ENCODE measurements around the gene USP37.

The USP37 gene

GRCh38 chr2:218425531-218425930 is 142.6 kb downstream of the USP37 start:
- TF ChIP-seq CTCF (IDR thresholded peaks at IDR 0.05; ENCODE audit: borderline replicate concordance, insufficient read depth, low read depth, low read length), result no peak

GRCh38 chr2:218423584-218423983 is 144.6 kb downstream of the USP37 start:
- no peak for TF ChIP-seq CTCF (IDR thresholded peaks at IDR 0.05; ENCODE audit: borderline replicate concordance, insufficient read depth, low read depth, low read length)
- no peak overlapping the region for H3K4me3 ChIP-seq (ENCODE audit: low read depth, low read length)

More at GRCh38 chr2:218425531-218425930, 142.6 kb downstream of the USP37 start:
- H3K4me3 ChIP-seq (ENCODE audit: low read depth, low read length), result no peak overlapping the region

- H3K4me3 ChIP-seq (ENCODE audit: low read depth, low read length), result no peak overlapping the region
- TF ChIP-seq CTCF (IDR thresholded peaks at IDR 0.05; ENCODE audit: borderline replicate concordance, insufficient read depth, low read depth, low read length), result no peak
These were observed 145.6 kb downstream of the USP37 start for GRCh38 chr2:218422403-218423086.

- no peak for TF ChIP-seq CTCF (IDR thresholded peaks at IDR 0.05; ENCODE audit: borderline replicate concordance, insufficient read depth, low read depth, low read length)
- H3K4me3 ChIP-seq (ENCODE audit: low read depth, low read length), result no peak overlapping the region
These were observed 147.1 kb downstream of the USP37 start for GRCh38 chr2:218421027-218421426.

- H3K4me3 ChIP-seq (ENCODE audit: low read depth, low read length), result no peak overlapping the region
- TF ChIP-seq CTCF (IDR thresholded peaks at IDR 0.05; ENCODE audit: borderline replicate concordance, insufficient read depth, low read depth, low read length), result no peak
These were observed 148.4 kb downstream of the USP37 start for GRCh38 chr2:218419630-218420216.

GRCh38 chr2:218418717-218419458 is 149.3 kb downstream of the USP37 start, which contains the start of gene VIL1:
Gene VIL1 (plus strand): TSS chr2:218419123. CDS start chr2:218423779, 4,656 bp downstream.
- H3K4me3 ChIP-seq (ENCODE audit: low read depth, low read length), result no peak within 1 kb of the TSS
- no peak for TF ChIP-seq CTCF (IDR thresholded peaks at IDR 0.05; ENCODE audit: borderline replicate concordance, insufficient read depth, low read depth, low read length)
